ENCODE data around the gene RAX. TPM values are rescaled to one million over a fixed set of nuclear protein-coding genes. Genes with fewer than 3 reads are reported as not detected.

Gene RAX
- not detected for total RNA-seq

DNA sequence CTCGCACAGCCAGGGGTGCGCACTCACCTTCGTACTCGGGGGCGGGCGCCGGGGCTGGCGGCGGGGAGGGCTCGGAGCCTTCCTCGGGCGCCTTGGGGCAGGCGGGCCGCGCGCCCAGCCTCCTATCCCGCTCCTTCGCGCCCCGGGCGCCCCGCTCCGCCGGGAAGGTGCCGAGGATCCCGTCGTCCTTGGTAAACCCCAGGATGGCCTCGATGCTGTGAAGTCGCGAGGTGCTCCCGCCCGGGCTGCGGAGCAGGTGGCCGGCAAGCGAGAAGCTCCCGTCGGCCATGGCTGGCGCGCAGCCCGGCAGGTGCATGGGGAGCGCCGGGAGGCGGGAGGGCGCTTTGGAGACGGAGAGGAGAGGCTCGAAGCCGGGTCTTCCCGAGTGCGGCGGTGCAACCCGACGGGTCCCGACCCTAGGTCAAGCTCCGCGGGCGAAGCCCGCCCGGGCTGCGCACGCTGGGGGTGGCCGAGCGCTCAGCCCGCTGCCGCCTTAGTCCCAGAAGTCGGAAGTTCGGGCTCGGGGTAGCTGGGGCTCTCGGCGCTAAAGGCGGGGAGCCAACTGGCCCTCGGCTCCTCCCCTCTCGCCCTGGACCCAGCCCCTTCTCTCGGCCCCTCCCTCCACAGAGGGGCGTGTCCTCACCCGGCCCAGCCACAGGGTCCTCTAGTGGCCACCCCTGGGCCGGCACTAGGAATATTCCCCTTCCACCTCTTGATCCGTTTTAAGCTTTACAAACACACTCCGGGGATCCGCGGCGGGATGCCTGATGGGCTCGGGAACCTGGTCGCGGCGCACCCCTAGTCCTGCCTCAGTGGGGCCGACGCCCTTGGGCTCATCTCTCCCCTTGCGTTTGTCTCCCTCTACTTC is at the start of gene RAX:
Gene RAX (minus strand): TSS at position 564 of the 868 bp plus-strand sequence. CDS start 248 bp downstream, at position 316.
- H3K36me3 Mint-ChIP-seq, result peaks cover 2% of the 10 kb centered on the region
- peak within 1 kb of the TSS; percentile 37 for H3K4me3 Mint-ChIP-seq
- POLR2A ChIA-PET, result no interaction called here
- H3K27ac Mint-ChIP-seq, result no peak within 1 kb of the TSS
- ATAC-seq (ENCODE audit: low read depth), result no peak
- H3K4me1 Mint-ChIP-seq, result peaks cover 8% of the 10 kb centered on the region
- no peaks in the 10 kb centered on the region for H3K9me3 Mint-ChIP-seq
- DNase-seq, result no peak
- peaks cover 83% of the 10 kb centered on the region for H3K27me3 Mint-ChIP-seq

DNA sequence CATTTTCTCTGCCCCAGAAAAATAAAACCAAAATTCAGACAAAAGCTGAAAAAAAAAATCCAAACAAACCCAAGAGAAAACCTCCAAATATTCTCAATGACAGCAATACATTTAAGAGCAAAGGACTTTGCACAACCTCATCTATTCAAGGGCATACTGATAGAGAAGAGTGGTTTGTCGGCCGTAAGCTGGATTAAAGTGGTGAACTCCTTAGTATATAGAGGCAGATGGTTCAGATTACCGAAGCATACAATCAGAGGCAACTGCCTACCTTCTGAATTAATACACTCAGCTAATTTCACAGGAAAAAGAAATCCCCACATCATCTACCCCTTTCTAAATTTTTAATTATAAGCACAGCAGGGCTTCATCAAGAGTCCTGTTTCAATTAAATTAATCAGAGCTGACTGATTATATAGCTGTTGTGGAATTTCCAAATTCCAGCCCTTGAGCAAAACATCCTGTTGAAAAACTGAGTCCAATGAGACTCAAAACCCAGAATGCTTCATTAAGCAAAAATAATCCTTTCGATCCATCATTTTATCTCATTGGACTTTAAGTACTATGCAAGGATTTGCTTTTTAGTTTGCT is 45.3 kb upstream of the RAX start, which contains the start of gene CPLX4:
Gene CPLX4 (minus strand): TSS at position 190 of the 591 bp plus-strand sequence. CDS start 187 bp downstream, at position 3.
- POLR2A ChIA-PET, result no interaction called here
- Mint-ChIP-seq H3K27me3 (peaks cover 27% of the 10 kb centered on the region), H3K36me3 (no peaks in the 10 kb centered on the region), H3K9me3 (no peaks in the 10 kb centered on the region), H3K4me1 (no peaks in the 10 kb centered on the region), H3K4me3 (no peak within 1 kb of the TSS), H3K27ac (no peak within 1 kb of the TSS)
- DNase-seq (no peak), ATAC-seq (ENCODE audit: low read depth) (no peak)

GRCh38 chr18:59311631-59312030 is 38.4 kb upstream of the RAX start:
- H3K4me3 Mint-ChIP-seq, result no peak overlapping the region
- no peaks in the 10 kb centered on the region for H3K36me3 Mint-ChIP-seq
- H3K27me3 Mint-ChIP-seq, result peaks cover 54% of the 10 kb centered on the region
- H3K9me3 Mint-ChIP-seq, result no peaks in the 10 kb centered on the region
- no peak overlapping the region for H3K27ac Mint-ChIP-seq
- no peak for DNase-seq
- POLR2A ChIA-PET, result no interaction called here
- no peaks in the 10 kb centered on the region for H3K4me1 Mint-ChIP-seq
- no peak for ATAC-seq (ENCODE audit: low read depth)

GRCh38 chr18:59308938-59309260 is 35.6 kb upstream of the RAX start:
- ATAC-seq (ENCODE audit: low read depth) (no peak), DNase-seq (no peak)
- no peak overlapping the region for H3K27ac Mint-ChIP-seq
- H3K4me1 Mint-ChIP-seq, result no peaks in the 10 kb centered on the region
- H3K4me3 Mint-ChIP-seq, result peak overlapping the region; percentile 67
- no peaks in the 10 kb centered on the region for H3K36me3 Mint-ChIP-seq
- POLR2A ChIA-PET, result no interaction called here
- peaks cover 51% of the 10 kb centered on the region for H3K27me3 Mint-ChIP-seq
- no peaks in the 10 kb centered on the region for H3K9me3 Mint-ChIP-seq

DNA sequence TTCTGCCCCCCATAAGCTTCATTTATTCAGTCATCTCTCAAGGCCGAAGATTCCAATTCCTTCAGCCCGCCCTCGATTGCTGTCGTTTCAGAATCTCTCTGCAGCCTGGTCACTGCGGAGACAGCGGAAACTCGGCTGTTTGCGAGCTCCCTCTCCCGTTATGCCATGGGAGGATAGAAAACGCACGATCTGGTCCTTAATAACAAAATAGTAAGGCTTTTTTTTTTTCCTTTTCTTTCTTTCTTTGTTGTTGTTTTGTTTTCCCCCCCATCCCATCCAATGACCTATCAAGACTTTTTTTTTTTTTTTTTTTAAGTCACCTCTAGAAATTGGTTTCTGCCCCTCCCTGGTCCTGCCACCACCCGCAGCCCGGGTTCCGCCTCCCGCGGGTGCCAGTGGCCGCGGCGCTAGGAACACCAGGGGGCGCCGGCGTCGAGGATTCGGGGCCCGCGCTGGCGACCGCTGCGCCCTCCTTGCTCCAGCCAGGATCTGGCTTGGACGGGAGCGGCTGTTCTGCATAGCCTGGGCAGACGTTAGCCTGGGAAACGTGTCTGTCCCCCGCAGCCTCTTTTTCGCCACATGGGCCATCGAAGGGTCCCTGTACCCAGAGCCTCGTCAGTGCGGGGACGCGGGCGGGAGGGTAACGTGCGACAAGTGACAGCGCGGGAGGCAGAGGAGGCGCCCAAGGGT is 35.1 kb upstream of the RAX start:
- Mint-ChIP-seq H3K9me3 (no peaks in the 10 kb centered on the region), H3K27ac (no peak overlapping the region), H3K27me3 (peaks cover 51% of the 10 kb centered on the region), H3K36me3 (no peaks in the 10 kb centered on the region), H3K4me3 (peak overlapping the region; percentile 67), H3K4me1 (no peaks in the 10 kb centered on the region)
- DNase-seq, result peak; percentile 86
- POLR2A ChIA-PET, result interaction anchor here (0.7 to 0.8 kb wide), 2 partner anchors 18 to 94 kb away, joined by 4 to 5 read pairs; no protein-coding TSS in a partner anchor
- ATAC-seq (ENCODE audit: low read depth), result peak; percentile 93

DNA sequence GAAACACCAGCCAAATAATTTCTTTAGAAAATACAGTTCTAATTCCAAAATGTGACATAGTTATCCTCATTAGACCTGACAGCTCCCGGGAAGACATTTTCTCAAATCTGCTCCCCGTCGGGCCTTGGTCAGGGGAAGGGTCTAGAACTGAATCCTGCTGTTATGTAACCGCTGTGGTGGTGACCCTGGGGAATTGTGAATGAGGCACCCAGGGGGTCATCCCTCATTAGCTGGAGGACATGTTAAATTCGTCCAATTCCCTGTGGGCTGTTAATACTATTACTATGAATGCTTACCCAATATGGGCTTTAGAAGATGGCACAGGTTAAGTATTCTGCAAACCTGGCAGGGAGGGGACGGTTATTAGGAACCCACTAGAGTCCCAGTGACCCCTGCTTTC is 33.4 kb upstream of the RAX start:
- Mint-ChIP-seq H3K36me3 (no peaks in the 10 kb centered on the region), H3K9me3 (no peaks in the 10 kb centered on the region), H3K27ac (no peak overlapping the region), H3K4me3 (no peak overlapping the region), H3K4me1 (no peaks in the 10 kb centered on the region), H3K27me3 (peaks cover 48% of the 10 kb centered on the region)
- POLR2A ChIA-PET, result no interaction called here
- no peak for ATAC-seq (ENCODE audit: low read depth)
- no peak for DNase-seq

GRCh38 chr18:59305295-59305694 is 32.0 kb upstream of the RAX start:
- H3K4me3 Mint-ChIP-seq, result no peak overlapping the region
- ATAC-seq (ENCODE audit: low read depth), result no peak
- no peaks in the 10 kb centered on the region for H3K36me3 Mint-ChIP-seq
- H3K9me3 Mint-ChIP-seq, result no peaks in the 10 kb centered on the region
- H3K27me3 Mint-ChIP-seq, result peaks cover 41% of the 10 kb centered on the region
- H3K4me1 Mint-ChIP-seq, result peaks cover 6% of the 10 kb centered on the region
- H3K27ac Mint-ChIP-seq, result no peak overlapping the region
- POLR2A ChIA-PET, result no interaction called here
- DNase-seq, result no peak

GRCh38 chr18:59303656-59304195 is 30.5 kb upstream of the RAX start:
- H3K36me3 Mint-ChIP-seq, result no peaks in the 10 kb centered on the region
- POLR2A ChIA-PET, result no interaction called here
- no peak for ATAC-seq (ENCODE audit: low read depth)
- DNase-seq, result no peak
- no peaks in the 10 kb centered on the region for H3K9me3 Mint-ChIP-seq
- H3K27ac Mint-ChIP-seq, result no peak overlapping the region
- no peak overlapping the region for H3K4me3 Mint-ChIP-seq
- H3K4me1 Mint-ChIP-seq, result peaks cover 6% of the 10 kb centered on the region
- H3K27me3 Mint-ChIP-seq, result peaks cover 28% of the 10 kb centered on the region

- POLR2A ChIA-PET, result no interaction called here
- H3K4me1 Mint-ChIP-seq, result peaks cover 6% of the 10 kb centered on the region
- H3K27me3 Mint-ChIP-seq, result peaks cover 22% of the 10 kb centered on the region
- no peak overlapping the region for H3K27ac Mint-ChIP-seq
- H3K4me3 Mint-ChIP-seq, result no peak overlapping the region
- no peak for ATAC-seq (ENCODE audit: low read depth)
- no peaks in the 10 kb centered on the region for H3K36me3 Mint-ChIP-seq
- no peak for DNase-seq
- no peaks in the 10 kb centered on the region for H3K9me3 Mint-ChIP-seq
Observed at GRCh38 chr18:59303006-59303405, 29.8 kb upstream of the RAX start.

GRCh38 chr18:59301929-59302328 is 28.7 kb upstream of the RAX start:
- Mint-ChIP-seq H3K4me3 (no peak overlapping the region), H3K27me3 (peaks cover 16% of the 10 kb centered on the region), H3K9me3 (no peaks in the 10 kb centered on the region), H3K27ac (no peak overlapping the region), H3K4me1 (peaks cover 6% of the 10 kb centered on the region), H3K36me3 (no peaks in the 10 kb centered on the region)
- POLR2A ChIA-PET, result no interaction called here
- ATAC-seq (ENCODE audit: low read depth) (no peak), DNase-seq (no peak)

DNA sequence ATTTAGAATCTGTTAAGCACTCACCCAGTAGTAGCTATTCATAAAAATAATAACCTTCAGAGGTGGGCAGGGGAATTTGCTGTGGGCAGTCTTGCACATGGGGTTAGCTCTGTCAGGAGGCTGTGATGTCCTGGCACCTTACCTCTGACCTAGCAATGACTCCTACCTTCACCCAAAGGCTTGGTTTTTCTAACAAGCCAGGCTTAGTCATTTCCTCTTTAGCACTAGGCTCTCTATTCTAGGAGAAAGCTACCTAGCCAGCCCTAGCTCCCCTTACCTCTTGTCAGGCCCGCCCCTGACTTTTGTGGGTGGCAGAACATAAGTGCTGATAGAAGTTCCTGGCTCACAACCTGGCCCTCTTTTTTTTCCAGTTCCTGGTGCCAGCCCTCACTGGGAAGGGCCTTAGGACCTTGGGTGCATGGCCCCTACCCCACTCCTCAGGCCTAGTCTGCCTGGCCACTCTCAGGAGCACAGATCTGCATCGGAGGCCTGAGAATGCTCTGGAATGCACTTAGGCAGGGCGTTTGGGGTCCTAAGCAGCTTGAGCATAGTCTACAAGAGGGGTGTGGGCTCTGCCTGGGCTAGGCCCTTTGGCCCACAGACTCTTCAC is 27.5 kb upstream of the RAX start:
- Mint-ChIP-seq H3K9me3 (no peaks in the 10 kb centered on the region), H3K4me3 (no peak overlapping the region), H3K36me3 (no peaks in the 10 kb centered on the region), H3K27me3 (peaks cover 16% of the 10 kb centered on the region), H3K4me1 (peaks cover 6% of the 10 kb centered on the region), H3K27ac (no peak overlapping the region)
- POLR2A ChIA-PET, result no interaction called here
- no peak for DNase-seq
- ATAC-seq (ENCODE audit: low read depth), result peak; percentile 89

DNA sequence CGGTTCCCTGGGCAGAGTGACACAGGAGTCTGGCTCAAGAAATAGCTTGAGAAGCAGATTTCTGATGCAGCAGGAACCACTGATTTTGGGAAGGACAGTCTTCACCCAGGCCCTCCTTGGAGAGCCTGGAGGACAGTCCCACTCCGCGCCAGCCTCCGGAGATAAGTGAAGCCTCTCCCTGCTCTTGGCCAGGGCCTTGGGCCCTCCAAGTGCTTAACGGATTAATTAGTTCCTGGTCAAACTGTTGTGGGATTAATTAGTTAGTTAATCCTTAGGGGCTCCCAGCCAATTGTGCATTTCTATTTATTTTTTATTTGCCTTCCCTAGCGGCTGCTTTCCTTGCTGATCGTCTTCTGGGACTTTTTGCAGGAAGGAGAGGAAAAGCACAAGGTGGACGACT is 25.6 kb upstream of the RAX start:
- Mint-ChIP-seq H3K27me3 (peaks cover 21% of the 10 kb centered on the region), H3K4me1 (peaks cover 6% of the 10 kb centered on the region), H3K9me3 (no peaks in the 10 kb centered on the region), H3K4me3 (no peak overlapping the region), H3K36me3 (no peaks in the 10 kb centered on the region), H3K27ac (no peak overlapping the region)
- DNase-seq (no peak), ATAC-seq (ENCODE audit: low read depth) (no peak)
- POLR2A ChIA-PET, result no interaction called here

GRCh38 chr18:59293317-59293716 is 20.1 kb upstream of the RAX start:
- Mint-ChIP-seq H3K9me3 (no peaks in the 10 kb centered on the region), H3K4me1 (no peaks in the 10 kb centered on the region), H3K27me3 (peaks cover 53% of the 10 kb centered on the region), H3K27ac (no peak overlapping the region), H3K4me3 (no peak overlapping the region), H3K36me3 (no peaks in the 10 kb centered on the region)
- DNase-seq (no peak), ATAC-seq (ENCODE audit: low read depth) (no peak)
- POLR2A ChIA-PET, result no interaction called here
